Transverse colon (tissue), 4 donors: ENCODE results near the gene SLC52A3.

ENCODE experiments used
- CTCF ChIP-seq, 5 experiments: fragments of 200-600 bp in 3 of 5; fragments of 450-650 bp in 2 of 5; sonication (generic) in 3 of 5; IDR thresholded peaks; 1 replicate in 2 of 5; 2 replicates in 3 of 5; pipeline ENCODE4 v1.5.1; 2016 to 2017; ENCODE audit warnings: antibody characterized with exemption in 5 of 5, inconsistent platforms in 3 of 5, mild to moderate bottlenecking in 2 of 5, moderate library complexity in 1 of 5
- EP300 ChIP-seq: sonication (generic); formaldehyde crosslinking; IDR thresholded peaks from one replicate; pipeline ENCODE4 v1.6.1; 2017; ENCODE audit warnings: antibody characterized with exemption, low read depth
- POLR2A ChIP-seq: fragments of 450-650 bp; IDR thresholded peaks from one replicate; pipeline ENCODE4 v1.6.1; 2016; ENCODE audit warnings: antibody characterized with exemption, mild to moderate bottlenecking, moderate library complexity
- POLR2AphosphoS5 ChIP-seq, 3 donors: sonication (generic); formaldehyde crosslinking; IDR thresholded peaks; one replicate each; pipeline ENCODE4 v1.6.1; 2016; ENCODE audit warnings: antibody characterized with exemption in 3 of 3

- TF ChIP-seq POLR2AphosphoS5 (IDR thresholded peaks at IDR 0.05) (no peak), CTCF (IDR thresholded peaks at IDR 0.05) (no peak), POLR2A (no peak), EP300 (no peak)
These were observed 28.6 kb downstream of the SLC52A3 start for GRCh38 chr20:739736-740135.
